ENCODE data around the gene CTNNAL1. TPM values are rescaled to one million over a fixed set of nuclear protein-coding genes. Genes with fewer than 3 reads are reported as not detected.
"Not testable (repeated sequence)": the region's sequence is repeated elsewhere in the genome, so short reads cannot be mapped to it uniquely, and the experiment has no call there.

Gene CTNNAL1, protein sequence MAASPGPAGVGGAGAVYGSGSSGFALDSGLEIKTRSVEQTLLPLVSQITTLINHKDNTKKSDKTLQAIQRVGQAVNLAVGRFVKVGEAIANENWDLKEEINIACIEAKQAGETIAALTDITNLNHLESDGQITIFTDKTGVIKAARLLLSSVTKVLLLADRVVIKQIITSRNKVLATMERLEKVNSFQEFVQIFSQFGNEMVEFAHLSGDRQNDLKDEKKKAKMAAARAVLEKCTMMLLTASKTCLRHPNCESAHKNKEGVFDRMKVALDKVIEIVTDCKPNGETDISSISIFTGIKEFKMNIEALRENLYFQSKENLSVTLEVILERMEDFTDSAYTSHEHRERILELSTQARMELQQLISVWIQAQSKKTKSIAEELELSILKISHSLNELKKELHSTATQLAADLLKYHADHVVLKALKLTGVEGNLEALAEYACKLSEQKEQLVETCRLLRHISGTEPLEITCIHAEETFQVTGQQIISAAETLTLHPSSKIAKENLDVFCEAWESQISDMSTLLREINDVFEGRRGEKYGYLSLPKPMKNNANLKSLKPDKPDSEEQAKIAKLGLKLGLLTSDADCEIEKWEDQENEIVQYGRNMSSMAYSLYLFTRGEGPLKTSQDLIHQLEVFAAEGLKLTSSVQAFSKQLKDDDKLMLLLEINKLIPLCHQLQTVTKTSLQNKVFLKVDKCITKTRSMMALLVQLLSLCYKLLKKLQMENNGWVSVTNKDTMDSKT
- total RNA-seq = 10 to 100 TPM; 61.1 to 99.9 (median 96.9) TPM
- 105 TPM for polyA plus RNA-seq
- long read RNA-seq, donor 1, transcript CTNNAL1-201 (19 exons, 2,490 nt) = major isoform, 166 of 278 reads
- long read RNA-seq, donor 1, partial matches to known transcripts = 82 of 278 reads
- long read RNA-seq, donor 1, other reads (novel, unspliced or antisense) = 28 of 278 reads
- long read RNA-seq, donor 2, transcript CTNNAL1-201 (19 exons, 2,490 nt) = major isoform, 109 of 137 reads
- long read RNA-seq, donor 2, partial matches to known transcripts = 12 of 137 reads
- long read RNA-seq, donor 2, other reads (novel, unspliced or antisense) = 14 of 137 reads
- long read RNA-seq, donor 3, transcript CTNNAL1-201 (19 exons, 2,490 nt) = major isoform, 188 of 301 reads
- long read RNA-seq, donor 3, partial matches to known transcripts = 48 of 301 reads
- long read RNA-seq, donor 3, other reads (novel, unspliced or antisense) = 61 of 301 reads
- long read RNA-seq, donor 4, transcript CTNNAL1-201 (19 exons, 2,490 nt) = major isoform, 138 of 178 reads
- long read RNA-seq, donor 4, partial matches to known transcripts = 5 of 178 reads
- long read RNA-seq, donor 4, other reads (novel, unspliced or antisense) = 33 of 178 reads

DNA sequence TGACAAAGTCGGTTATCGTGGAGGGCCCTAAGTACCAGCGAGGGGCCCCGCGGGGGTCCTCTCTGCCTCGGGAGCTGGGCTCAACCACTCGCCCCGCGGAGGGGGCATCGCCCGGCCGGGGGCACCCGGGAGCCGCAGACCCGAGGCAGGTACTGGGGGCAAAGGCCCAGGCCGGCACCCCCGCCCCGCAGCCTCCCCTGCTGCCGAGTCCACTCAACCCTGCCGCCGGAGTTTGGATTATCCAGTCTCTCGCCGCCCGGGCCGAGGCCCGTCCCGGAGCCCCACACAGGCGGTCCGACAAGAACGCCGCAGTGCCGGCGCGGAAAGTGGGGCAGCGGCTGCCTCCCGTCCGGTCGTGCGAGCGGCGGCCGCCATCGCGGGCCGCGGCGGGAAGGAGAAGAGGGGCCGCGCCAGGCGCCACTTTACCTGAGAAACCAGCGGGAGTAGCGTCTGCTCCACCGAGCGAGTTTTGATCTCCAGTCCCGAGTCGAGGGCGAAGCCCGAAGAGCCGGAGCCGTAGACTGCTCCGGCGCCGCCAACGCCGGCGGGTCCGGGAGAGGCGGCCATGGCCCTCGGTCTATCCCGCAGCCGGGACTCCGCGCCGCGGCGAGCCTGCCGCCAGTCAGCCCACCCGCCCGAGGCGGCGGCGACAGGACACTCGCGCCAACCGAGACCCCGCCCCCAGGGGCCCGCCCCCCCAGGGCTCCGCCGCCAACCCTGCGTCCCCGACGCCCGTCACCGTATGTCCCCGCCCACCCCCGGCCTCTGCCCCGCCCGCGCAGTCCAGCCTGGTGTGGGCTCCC lies at the start of gene CTNNAL1:
Gene CTNNAL1 (minus strand): TSS at position 624 of the 803 bp plus-strand sequence. CDS start 57 bp downstream, at position 567.
- Histone ChIP-seq H3K27me3 (ENCODE audit: control insufficient read depth, insufficient read depth) (no peaks in the 10 kb centered on the region), H3K27ac (ENCODE audit: low read length) (peak within 1 kb of the TSS; percentile 97), H3K4me1 (ENCODE audit: control insufficient read depth, insufficient read depth, low read length) (peaks cover 2% of the 10 kb centered on the region), H3K9me3 (ENCODE audit: control insufficient read depth, low read length) (no peaks in the 10 kb centered on the region), H3K4me3 (ENCODE audit: low read length) (peak within 1 kb of the TSS; percentile 75)
- intact Hi-C loops (cut with DNase I) = loop anchor here in 1 of 4 donors (10.0 kb wide), 1 partner anchor 58 kb away; no protein-coding TSS in a partner anchor
- DNase-seq (peak; percentile 95 to 99 (median 98)), ATAC-seq (peak; percentile 97 to 98)
- WGBS = under 1% methylated on average over 99 of the region's 99 CpGs

DNA sequence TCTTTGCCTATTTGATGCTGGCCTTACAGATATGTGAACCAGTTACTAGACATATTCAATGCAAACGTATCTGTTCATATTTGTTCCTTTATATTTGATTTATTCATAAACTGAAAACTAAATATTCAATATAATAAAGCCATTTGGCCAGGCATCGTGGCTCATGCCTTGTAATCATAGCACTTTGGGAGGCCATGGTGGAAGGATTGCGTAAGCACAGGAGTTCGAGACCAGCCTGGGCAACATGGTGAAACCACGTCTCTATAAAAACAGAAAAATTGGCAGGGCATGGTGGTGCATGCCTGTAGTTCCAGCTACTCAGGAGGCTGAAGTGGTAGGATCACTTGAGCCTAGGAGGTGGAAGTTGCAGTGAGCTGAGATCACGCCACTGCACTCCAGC lies 49.2 kb upstream of the CTNNAL1 start:
- intact Hi-C loops (cut with DNase I) = no loop called here
- ATAC-seq = no peak

DNA sequence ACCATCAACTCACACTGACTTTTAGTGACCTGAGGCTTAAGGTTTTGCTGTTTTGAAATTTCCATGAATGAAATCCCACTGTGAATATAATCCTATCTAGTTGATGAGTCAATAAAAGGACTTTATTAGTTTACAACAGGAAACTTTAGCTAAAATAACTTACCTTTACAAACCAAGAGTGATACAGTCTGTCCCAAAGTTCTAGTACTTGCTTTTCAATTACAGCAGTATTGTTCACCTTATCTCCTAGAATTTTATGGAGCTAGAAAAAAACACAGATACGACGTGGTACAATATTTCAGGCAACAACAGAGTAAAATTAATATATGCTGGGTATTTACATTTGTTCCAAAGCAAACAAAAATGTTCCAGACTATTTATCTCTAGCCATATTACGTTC lies 46.9 kb upstream of the CTNNAL1 start:
- intact Hi-C loops (cut with DNase I) = no loop called here
- Histone ChIP-seq H3K27ac (ENCODE audit: low read length) (no peak overlapping the region), H3K27me3 (ENCODE audit: control insufficient read depth, insufficient read depth) (no peaks in the 10 kb centered on the region), H3K4me1 (ENCODE audit: control insufficient read depth, insufficient read depth, low read length) (no peaks in the 10 kb centered on the region), H3K9me3 (ENCODE audit: control insufficient read depth, low read length) (no peaks in the 10 kb centered on the region), H3K4me3 (ENCODE audit: low read length) (no peak overlapping the region)
- no peak for ATAC-seq
- WGBS = 75% methylated on average over 3 of the region's 3 CpGs
- no peak for DNase-seq

More for the DNA sequence above, 49.2 kb upstream of the CTNNAL1 start:
- WGBS = 90% methylated on average over 6 of the region's 6 CpGs
- Histone ChIP-seq H3K27me3 (ENCODE audit: control insufficient read depth, insufficient read depth) (no peaks in the 10 kb centered on the region), H3K9me3 (ENCODE audit: control insufficient read depth, low read length) (no peaks in the 10 kb centered on the region), H3K27ac (ENCODE audit: low read length) (no peak overlapping the region), H3K4me3 (ENCODE audit: low read length) (no peak overlapping the region), H3K4me1 (ENCODE audit: control insufficient read depth, insufficient read depth, low read length) (no peaks in the 10 kb centered on the region)
- no peak for DNase-seq

DNA sequence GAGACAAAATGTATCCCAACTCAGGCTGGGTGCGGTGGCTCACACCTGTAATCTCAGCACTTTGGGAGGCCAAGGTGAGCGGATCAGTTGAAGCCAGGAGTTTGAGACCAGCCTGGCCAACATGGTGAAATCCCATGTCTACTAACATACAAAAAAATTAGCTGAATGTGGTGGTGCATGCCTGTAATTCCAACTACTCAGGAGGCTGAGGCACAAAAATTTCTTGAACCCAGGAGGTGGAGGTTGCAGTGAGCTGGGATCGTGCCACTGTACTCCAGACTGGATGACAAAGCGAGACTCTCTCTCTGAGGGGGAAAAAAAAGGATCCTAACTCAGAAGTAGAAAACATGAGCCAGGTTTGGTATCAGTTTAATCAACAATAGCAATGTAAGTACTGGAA lies 39.8 kb upstream of the CTNNAL1 start:
- intact Hi-C loops (cut with DNase I); DNase-seq: not testable (repeated sequence)
- 87% methylated on average over 4 of the region's 4 CpGs for WGBS

DNA sequence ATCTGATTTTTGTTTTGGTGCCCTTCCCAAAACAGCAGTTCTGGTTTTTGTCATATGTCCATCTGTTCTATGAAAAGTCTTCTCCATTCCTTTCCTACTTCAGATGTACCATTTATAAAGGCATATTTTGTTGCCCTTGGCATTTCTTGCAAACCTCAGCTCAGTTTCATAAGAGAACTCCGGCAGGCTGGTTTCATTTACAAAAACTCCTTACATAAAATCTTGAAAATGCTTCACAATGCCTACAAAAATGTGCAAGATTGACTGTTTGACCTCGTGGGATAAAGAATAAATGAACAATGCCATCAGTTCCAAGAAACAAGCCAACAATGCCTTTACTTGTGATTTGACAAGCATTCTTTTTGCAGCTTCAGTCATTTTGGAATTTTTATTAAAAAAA lies 39.1 kb upstream of the CTNNAL1 start:
- no peak for ATAC-seq
- peaks cover 6% of the 10 kb centered on the region for H3K4me1 ChIP-seq (ENCODE audit: control insufficient read depth, insufficient read depth, low read length)
- no peak overlapping the region for H3K4me3 ChIP-seq (ENCODE audit: low read length)
- no peak for DNase-seq
- no peaks in the 10 kb centered on the region for H3K9me3 ChIP-seq (ENCODE audit: control insufficient read depth, low read length)
- WGBS = 66% methylated on average over 2 of the region's 2 CpGs
- intact Hi-C loops (cut with DNase I) = no loop called here
- no peaks in the 10 kb centered on the region for H3K27me3 ChIP-seq (ENCODE audit: control insufficient read depth, insufficient read depth)
- no peak overlapping the region for H3K27ac ChIP-seq (ENCODE audit: low read length)

More for the DNA sequence above, 39.8 kb upstream of the CTNNAL1 start:
- H3K4me3 ChIP-seq (ENCODE audit: low read length); H3K4me1 ChIP-seq (ENCODE audit: control insufficient read depth, insufficient read depth, low read length); H3K27ac ChIP-seq (ENCODE audit: low read length); H3K9me3 ChIP-seq (ENCODE audit: control insufficient read depth, low read length); H3K27me3 ChIP-seq (ENCODE audit: control insufficient read depth, insufficient read depth); ATAC-seq: not testable (repeated sequence)

DNA sequence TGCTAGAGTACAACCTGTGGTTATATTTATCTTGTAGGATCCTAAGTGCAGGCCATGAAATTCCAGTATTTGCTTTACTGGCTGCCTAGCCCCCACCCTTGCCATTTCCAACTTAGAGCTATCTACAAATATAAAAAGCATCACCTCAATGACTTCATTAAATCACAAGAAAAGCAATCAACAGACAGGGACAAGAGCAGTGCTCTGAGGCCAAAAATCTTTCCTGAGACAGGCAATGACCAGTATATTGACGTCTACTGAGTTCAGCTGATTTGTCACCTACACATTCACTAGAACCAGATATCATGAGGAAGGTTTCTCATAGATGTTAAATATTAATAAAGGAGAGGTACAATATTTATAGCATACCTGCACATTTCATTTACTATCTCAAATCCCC lies 38.4 kb upstream of the CTNNAL1 start:
- no peaks in the 10 kb centered on the region for H3K27me3 ChIP-seq (ENCODE audit: control insufficient read depth, insufficient read depth)
- H3K27ac ChIP-seq (ENCODE audit: low read length) = no peak overlapping the region
- no peaks in the 10 kb centered on the region for H3K9me3 ChIP-seq (ENCODE audit: control insufficient read depth, low read length)
- 70% methylated on average over 1 of the region's 1 CpG for WGBS
- no peak for DNase-seq
- intact Hi-C loops (cut with DNase I) = no loop called here
- no peak for ATAC-seq
- H3K4me3 ChIP-seq (ENCODE audit: low read length) = no peak overlapping the region
- peaks cover 6% of the 10 kb centered on the region for H3K4me1 ChIP-seq (ENCODE audit: control insufficient read depth, insufficient read depth, low read length)

DNA sequence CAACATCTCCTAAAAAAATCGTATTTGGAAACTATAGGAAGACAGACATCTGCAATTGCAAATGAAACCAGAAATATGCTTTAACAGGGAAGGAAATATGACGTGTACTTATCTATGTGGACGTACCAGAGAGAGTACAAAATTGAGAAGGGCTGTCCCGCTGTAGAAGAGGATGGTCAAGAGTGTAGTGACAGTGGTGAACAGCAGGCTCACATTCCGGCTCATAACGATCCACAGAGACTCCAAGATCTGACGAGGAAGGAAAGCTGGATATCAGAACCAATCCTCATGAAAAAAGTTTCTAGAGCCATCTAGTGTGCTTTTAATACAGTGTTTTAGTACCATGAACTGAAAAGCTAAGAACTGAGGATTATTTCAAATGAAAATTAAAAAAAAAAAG lies 37.1 kb upstream of the CTNNAL1 start:
- no peak overlapping the region for H3K4me3 ChIP-seq (ENCODE audit: low read length)
- ATAC-seq (peak in 1 of 2 donors; percentile 29), DNase-seq (no peak)
- H3K4me1 ChIP-seq (ENCODE audit: control insufficient read depth, insufficient read depth, low read length) = peaks cover 6% of the 10 kb centered on the region
- no peaks in the 10 kb centered on the region for H3K27me3 ChIP-seq (ENCODE audit: control insufficient read depth, insufficient read depth)
- intact Hi-C loops (cut with DNase I) = no loop called here
- no peaks in the 10 kb centered on the region for H3K9me3 ChIP-seq (ENCODE audit: control insufficient read depth, low read length)
- 52% methylated on average over 7 of the region's 7 CpGs for WGBS
- no peak overlapping the region for H3K27ac ChIP-seq (ENCODE audit: low read length)

DNA sequence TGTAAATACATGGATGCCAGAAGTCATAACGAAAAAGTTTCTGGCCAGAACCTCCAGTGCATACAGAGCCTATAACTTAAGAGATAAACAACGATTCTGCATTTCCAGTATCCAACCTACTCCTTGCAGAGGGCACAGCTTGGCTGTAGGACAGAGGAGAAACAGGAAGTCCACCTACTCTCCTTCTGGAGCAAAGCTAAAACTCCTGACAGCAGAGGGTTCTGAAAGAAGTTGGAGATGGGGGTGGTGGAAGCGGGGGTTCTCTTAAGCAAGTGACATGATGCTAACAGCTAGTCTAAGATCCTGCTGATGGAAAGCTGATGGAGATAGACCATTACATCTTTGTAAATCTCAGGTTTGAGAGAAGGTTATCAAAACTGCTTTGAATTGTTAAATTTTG lies 35.5 kb upstream of the CTNNAL1 start:
- ATAC-seq (no peak), DNase-seq (no peak)
- Histone ChIP-seq H3K9me3 (ENCODE audit: control insufficient read depth, low read length) (no peaks in the 10 kb centered on the region), H3K4me1 (ENCODE audit: control insufficient read depth, insufficient read depth, low read length) (peaks cover 6% of the 10 kb centered on the region), H3K27ac (ENCODE audit: low read length) (no peak overlapping the region), H3K4me3 (ENCODE audit: low read length) (no peak overlapping the region), H3K27me3 (ENCODE audit: control insufficient read depth, insufficient read depth) (no peaks in the 10 kb centered on the region)
- intact Hi-C loops (cut with DNase I) = no loop called here
- 84% methylated on average over 3 of the region's 3 CpGs for WGBS

DNA sequence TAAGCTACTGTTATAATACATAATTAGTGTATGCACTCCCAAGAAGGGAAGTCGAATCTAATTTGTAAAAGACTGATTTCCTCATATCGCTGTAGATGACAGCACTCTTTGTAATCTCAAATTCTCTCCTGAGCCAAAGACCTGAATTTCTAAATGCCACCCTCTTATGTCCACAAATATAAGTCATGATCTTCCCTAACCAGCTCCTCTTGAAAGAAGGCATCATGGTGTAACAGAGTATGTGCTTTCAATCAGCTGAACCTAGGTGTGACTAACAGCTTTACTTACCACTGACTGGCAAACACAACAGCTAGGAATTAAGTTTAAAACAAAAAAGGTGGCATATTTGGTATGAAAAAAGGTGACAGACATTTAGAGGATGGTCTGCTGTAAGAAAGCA lies 34.0 kb upstream of the CTNNAL1 start:
- intact Hi-C loops (cut with DNase I) = no loop called here
- H3K9me3 ChIP-seq (ENCODE audit: control insufficient read depth, low read length) = no peaks in the 10 kb centered on the region
- no peak overlapping the region for H3K27ac ChIP-seq (ENCODE audit: low read length)
- H3K27me3 ChIP-seq (ENCODE audit: control insufficient read depth, insufficient read depth) = no peaks in the 10 kb centered on the region
- peaks cover 2% of the 10 kb centered on the region for H3K4me1 ChIP-seq (ENCODE audit: control insufficient read depth, insufficient read depth, low read length)
- WGBS = 87% methylated on average over 2 of the region's 2 CpGs
- DNase-seq (no peak), ATAC-seq (no peak)
- no peak overlapping the region for H3K4me3 ChIP-seq (ENCODE audit: low read length)

DNA sequence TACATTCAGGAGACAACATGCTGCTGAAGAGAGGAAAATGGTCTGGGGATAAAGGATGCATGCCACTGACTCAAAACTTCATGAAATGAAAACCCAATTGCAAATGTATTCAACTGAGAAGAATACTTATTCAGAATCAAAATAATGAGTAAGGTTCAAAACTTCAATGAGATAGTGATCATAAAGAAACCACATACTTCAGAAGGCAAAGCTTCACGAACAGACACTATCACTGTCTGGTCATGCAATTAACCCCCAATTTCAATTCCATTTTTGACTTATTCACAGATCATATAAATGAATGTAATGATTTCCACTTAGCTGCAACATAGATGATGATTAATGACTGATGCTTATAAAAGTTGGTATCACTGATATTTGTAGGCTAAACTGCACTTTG lies 33.0 kb upstream of the CTNNAL1 start:
- Histone ChIP-seq H3K9me3 (ENCODE audit: control insufficient read depth, low read length) (no peaks in the 10 kb centered on the region), H3K27ac (ENCODE audit: low read length) (no peak overlapping the region), H3K4me3 (ENCODE audit: low read length) (no peak overlapping the region), H3K27me3 (ENCODE audit: control insufficient read depth, insufficient read depth) (no peaks in the 10 kb centered on the region), H3K4me1 (ENCODE audit: control insufficient read depth, insufficient read depth, low read length) (peaks cover 2% of the 10 kb centered on the region)
- ATAC-seq (no peak), DNase-seq (no peak)
- 91% methylated on average over 1 of the region's 1 CpG for WGBS
- intact Hi-C loops (cut with DNase I) = no loop called here

All from right cardiac atrium (tissue), 5 donors.